ENCODE measurements around the gene CCNDBP1. TPM values are rescaled to one million over a fixed set of nuclear protein-coding genes. Genes with fewer than 3 reads are reported as not detected.
"Not testable (repeated sequence)": the region's sequence is repeated elsewhere in the genome, so short reads cannot be mapped to it uniquely, and the experiment has no call there.

Gene CCNDBP1
- total RNA-seq, 2 experiments from 2014 or later: 58.0 to 63.2 TPM

DNA sequence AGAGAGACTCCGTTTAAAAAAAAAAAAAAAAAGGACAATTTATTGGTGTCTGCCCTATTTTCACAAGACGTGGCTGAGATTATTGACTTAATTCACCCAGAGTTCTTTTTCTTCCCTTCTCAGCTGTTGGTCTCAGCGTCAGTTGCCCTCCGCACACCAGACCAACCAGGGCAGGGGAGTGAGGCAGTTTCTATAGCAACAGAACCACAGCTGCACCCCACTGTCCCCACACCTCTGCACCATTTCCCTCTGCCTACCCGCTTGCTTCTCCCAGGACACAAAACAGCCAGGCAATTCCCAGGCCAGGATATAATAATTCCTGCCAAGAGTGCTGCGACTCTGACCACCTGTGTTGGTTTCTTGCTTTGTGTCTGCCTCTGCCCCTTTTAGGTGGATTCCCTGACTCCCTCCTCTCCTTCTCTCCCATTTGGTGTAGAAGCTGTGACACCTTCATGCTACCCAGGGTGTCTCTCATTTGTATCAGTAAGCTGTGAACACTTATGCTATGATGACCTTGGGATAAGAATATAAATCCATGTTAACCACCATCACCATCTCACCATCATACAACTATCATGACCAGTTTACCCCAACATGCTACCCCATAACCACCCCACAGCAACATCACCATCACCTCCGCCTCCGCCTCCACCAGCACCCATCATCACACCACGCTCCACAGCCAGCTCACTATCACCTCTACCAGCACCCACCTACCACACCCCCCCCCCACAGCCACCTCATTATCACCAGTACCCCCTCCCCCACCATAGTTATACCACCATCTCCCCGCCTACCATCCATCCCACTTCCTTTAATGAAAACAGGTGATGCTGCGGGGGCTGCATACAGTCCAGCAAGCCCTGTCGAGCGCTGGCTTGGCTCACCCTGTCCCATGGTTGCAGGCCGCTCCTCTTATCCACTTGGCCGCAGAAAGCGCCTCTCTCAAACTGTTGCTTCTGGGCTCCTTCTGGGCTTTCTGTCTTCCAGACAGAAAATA, 35.0 kb downstream of the CCNDBP1 start:
- DNase-seq (no peak), ATAC-seq (no peak)
- Mint-ChIP-seq H3K27ac (no peak overlapping the region), H3K9me3 (ENCODE audit: insufficient read depth) (no peaks in the 10 kb centered on the region), H3K36me3 (ENCODE audit: low read depth) (no peaks in the 10 kb centered on the region), H3K4me3 (no peak overlapping the region), H3K4me1 (ENCODE audit: low read depth) (no peaks in the 10 kb centered on the region), H3K27me3 (ENCODE audit: low read depth) (peaks cover 20% of the 10 kb centered on the region)
- ChIA-PET CTCF (interaction anchor here (0.9 to 3.1 kb wide), 3 partner anchors 12 to 65 kb away, joined by 3 to 11 read pairs (median 3); no protein-coding TSS in a partner anchor), POLR2A (no interaction called here)

DNA sequence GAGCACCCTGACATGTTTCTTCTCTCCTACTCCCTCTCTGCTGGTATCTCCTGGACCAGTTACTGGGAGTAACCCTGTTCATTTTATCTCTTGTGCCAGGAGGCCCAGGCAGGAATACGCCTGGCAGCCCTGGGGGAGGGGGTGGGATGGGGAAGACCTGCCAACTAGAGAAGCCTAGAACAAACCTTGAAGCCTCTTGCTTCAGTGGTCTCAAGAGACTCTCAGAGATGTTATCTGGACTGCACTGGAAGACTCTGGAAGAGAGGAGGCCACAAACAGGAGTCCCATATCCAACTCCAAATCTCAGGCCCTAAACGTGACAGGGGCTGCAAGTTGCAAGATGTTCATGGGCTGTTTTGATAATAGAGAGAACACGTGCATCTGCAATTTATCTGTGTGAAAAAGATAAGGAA, 35.8 kb downstream of the CCNDBP1 start, which contains the start of gene EPB42:
TSS of gene EPB42 (minus strand) at position 28 of the 413 bp plus-strand sequence. CDS start 193 bp downstream, outside the sequence.
- H3K4me1 Mint-ChIP-seq (ENCODE audit: low read depth): peaks cover 5% of the 10 kb centered on the region
- ChIA-PET POLR2A (no interaction called here), CTCF (interaction anchor here (6.5 to 13.2 kb wide), 2 partner anchors 48 to 63 kb away, joined by 155 to 274 read pairs; partner anchors contain the start of gene TGM5)

DNA sequence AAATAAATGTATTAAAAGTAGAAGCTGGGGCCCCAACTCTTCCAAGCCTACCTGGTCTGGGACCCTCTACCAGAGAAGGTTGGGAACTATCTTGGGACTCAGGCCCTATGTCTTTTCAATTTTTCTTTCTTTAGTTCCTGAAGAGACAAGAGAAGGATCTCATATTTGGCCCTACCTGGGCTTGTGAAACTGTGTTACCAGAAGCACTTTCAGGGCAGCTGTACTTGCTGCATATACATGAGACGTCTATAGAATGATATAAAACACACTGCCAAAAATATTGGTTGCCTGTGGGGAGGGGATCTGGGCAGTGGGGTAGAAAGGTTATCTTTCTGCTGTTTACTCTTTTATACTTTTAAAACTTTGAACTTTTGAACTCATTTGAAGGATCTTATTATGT, 36.2 kb downstream of the CCNDBP1 start:
- peaks cover 20% of the 10 kb centered on the region for H3K27me3 Mint-ChIP-seq (ENCODE audit: low read depth)
- H3K9me3 Mint-ChIP-seq (ENCODE audit: insufficient read depth): no peaks in the 10 kb centered on the region
- H3K4me3 Mint-ChIP-seq: no peak overlapping the region
- ChIA-PET POLR2A (no interaction called here), CTCF (interaction anchor here (6.5 to 13.2 kb wide), 2 partner anchors 47 to 63 kb away, joined by 155 to 274 read pairs; partner anchors contain the start of gene TGM5)
- H3K36me3 Mint-ChIP-seq (ENCODE audit: low read depth): no peaks in the 10 kb centered on the region
- peaks cover 6% of the 10 kb centered on the region for H3K4me1 Mint-ChIP-seq (ENCODE audit: low read depth)
- DNase-seq (no peak), ATAC-seq (no peak)
- no peak overlapping the region for H3K27ac Mint-ChIP-seq

More for the DNA sequence above, 35.8 kb downstream of the CCNDBP1 start, which contains the start of gene EPB42:
- Mint-ChIP-seq H3K9me3 (ENCODE audit: insufficient read depth) (no peaks in the 10 kb centered on the region), H3K27ac (no peak within 1 kb of the TSS), H3K36me3 (ENCODE audit: low read depth) (no peaks in the 10 kb centered on the region), H3K27me3 (ENCODE audit: low read depth) (peaks cover 20% of the 10 kb centered on the region), H3K4me3 (no peak within 1 kb of the TSS)
- no peak for DNase-seq
- no peak for ATAC-seq

DNA sequence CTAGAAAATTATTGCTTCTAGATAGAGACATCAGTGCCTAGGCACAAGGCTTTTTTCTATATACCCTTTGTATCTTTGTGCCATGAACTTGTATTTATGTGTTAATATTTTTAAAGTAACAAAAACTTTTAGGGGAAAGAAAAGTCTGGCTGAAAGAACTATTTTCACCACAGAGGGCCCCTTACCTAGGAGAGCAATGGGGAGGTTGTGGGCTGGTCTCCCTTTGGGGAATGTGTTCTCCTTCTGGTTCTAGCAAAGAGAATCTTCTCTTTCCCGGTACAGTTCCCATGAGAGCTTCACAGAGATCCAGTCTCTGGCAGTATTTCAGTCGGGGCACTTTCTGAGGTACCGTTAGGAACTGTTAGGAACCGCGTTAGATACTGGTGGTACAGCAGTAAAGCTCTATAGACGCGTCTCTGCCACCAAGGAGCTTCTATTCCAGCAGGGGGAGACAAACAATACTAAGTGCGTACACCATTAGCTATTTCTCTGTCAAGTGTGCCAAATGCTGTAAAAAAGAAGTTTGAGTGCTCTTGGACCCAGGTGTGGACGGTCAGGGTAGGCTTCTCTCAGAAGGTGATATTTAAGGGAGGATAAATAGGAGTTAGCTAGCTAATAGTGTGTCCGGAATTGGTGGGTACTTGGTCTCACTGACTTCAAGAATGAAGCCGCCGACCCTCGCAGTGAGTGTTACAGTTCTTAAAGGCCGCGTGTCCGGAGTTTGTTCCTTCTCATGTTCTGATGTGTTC, 40.2 kb downstream of the CCNDBP1 start:
- ChIA-PET POLR2A (interaction anchor here (0.6 to 1.6 kb wide), 3 partner anchors 21 to 61 kb away, joined by 3 to 13 read pairs (median 3); no protein-coding TSS in a partner anchor), CTCF (interaction anchor here (0.6 to 13.2 kb wide), 45 partner anchors 11 to 579 kb away, joined by 3 to 274 read pairs (median 5); partner anchors contain the start of genes CCNDBP1, LCMT2, TGM5 and TUBGCP4)
- Mint-ChIP-seq H3K4me1 (ENCODE audit: low read depth) (peaks cover 6% of the 10 kb centered on the region), H3K4me3 (no peak overlapping the region), H3K27ac (no peak overlapping the region), H3K27me3 (ENCODE audit: low read depth) (peaks cover 20% of the 10 kb centered on the region), H3K36me3 (ENCODE audit: low read depth) (no peaks in the 10 kb centered on the region), H3K9me3 (ENCODE audit: insufficient read depth) (no peaks in the 10 kb centered on the region)
- ATAC-seq (peak; percentile 99), DNase-seq (peak; percentile 78)

DNA sequence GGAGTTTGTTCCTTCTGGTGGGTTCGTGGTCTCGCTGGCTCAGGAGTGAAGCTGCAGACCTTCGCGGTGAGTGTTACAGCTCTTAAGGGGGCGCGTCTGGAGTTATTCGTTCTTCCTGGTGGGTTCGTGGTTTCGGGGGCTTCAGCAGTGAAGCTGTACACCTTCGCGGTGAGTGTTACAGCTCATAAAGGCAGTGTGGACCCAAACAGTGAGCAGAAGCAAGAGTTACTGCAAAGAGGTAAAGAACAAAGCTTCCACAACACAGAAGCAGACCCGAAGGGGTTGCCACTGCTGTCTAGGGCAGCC, 40.7 kb downstream of the CCNDBP1 start:
- ATAC-seq; H3K9me3 Mint-ChIP-seq (ENCODE audit: insufficient read depth); H3K4me1 Mint-ChIP-seq (ENCODE audit: low read depth); H3K36me3 Mint-ChIP-seq (ENCODE audit: low read depth); H3K4me3 Mint-ChIP-seq; DNase-seq; H3K27ac Mint-ChIP-seq: not testable (repeated sequence)
- peaks cover 19% of the 10 kb centered on the region for H3K27me3 Mint-ChIP-seq (ENCODE audit: low read depth)
- ChIA-PET POLR2A (interaction anchor here (0.6 to 1.6 kb wide), 3 partner anchors 22 to 60 kb away, joined by 3 to 13 read pairs (median 3); no protein-coding TSS in a partner anchor), CTCF (interaction anchor here (0.6 to 13.2 kb wide), 39 partner anchors 10 to 433 kb away, joined by 3 to 274 read pairs (median 6); partner anchors contain the start of genes CCNDBP1, LCMT2, TGM5 and TUBGCP4)

DNA sequence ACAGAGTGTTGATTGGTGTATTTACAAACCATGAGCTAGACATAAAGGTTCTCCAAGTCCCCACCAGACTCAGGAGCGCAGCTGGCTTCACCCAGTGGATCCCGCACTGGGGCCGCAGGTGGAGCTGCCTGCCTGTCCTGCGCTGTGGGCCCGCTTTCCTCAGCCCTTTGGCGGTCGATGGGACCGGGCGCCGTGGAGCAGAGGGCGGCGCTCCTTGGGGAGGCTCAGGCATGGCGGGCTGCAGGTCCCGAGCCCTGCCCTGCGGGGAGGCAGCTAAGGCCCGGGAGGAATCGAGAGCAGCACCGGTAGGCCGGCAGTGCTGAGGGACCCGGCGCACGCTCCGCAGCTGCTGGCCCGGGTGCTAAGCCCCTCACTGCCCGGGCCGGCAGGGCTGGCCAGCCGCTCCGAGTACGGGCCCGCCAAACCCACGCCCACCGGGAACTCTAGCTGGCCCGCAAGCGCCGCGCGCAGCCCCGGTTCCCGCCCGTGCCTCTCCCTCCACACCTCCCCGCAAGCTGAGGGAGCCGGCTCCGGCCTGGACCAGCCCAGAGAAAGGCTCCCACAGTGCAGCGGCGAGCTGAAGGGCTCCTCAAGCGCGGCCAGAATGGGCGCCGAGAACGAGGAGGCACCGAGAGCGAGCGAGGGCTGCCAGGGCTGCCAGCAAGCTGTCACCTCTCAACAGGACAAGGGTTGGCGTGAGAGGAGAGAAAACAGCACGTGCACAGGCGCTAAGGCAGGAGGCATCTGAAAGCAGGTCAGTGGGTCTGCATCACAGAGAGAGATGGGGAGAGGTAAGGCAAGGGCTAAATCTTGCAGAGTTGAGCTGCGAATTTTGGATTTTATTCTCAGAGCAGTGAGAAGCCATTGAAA, 41.5 kb downstream of the CCNDBP1 start:
- H3K27ac Mint-ChIP-seq: no peak overlapping the region
- H3K4me3 Mint-ChIP-seq: no peak overlapping the region
- H3K9me3 Mint-ChIP-seq (ENCODE audit: insufficient read depth): no peaks in the 10 kb centered on the region
- peaks cover 6% of the 10 kb centered on the region for H3K4me1 Mint-ChIP-seq (ENCODE audit: low read depth)
- no peaks in the 10 kb centered on the region for H3K36me3 Mint-ChIP-seq (ENCODE audit: low read depth)
- DNase-seq (no peak), ATAC-seq (no peak)
- ChIA-PET CTCF (interaction anchor here (0.9 to 13.2 kb wide), 24 partner anchors 10 to 336 kb away, joined by 3 to 274 read pairs (median 12); partner anchors contain the start of genes TGM5, TUBGCP4 and ZSCAN29), POLR2A (interaction anchor here (1.0 to 1.6 kb wide), 2 partner anchors 43 to 59 kb away, joined by 3 to 13 read pairs; no protein-coding TSS in a partner anchor)
- peaks cover 15% of the 10 kb centered on the region for H3K27me3 Mint-ChIP-seq (ENCODE audit: low read depth)

DNA sequence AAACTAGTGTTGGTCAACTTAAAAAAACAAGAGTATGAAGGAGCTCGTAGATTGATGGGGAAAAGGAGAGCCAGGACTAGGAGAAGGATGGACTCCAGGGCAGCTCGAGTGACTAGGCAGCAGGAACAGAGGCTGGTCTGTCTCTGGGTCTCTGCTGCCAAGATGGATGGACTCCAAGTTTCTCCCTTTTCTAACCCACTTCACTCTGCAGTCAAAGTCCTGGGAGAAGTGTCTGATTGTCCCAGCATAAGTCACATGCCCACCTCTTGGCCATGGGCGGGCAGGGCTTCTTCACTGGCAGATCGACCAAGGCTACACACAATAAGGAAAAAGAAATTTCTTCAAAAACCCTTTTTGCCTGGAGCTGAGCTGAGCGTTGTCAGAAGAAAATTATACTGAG, 44.8 kb downstream of the CCNDBP1 start:
- no peaks in the 10 kb centered on the region for H3K9me3 Mint-ChIP-seq (ENCODE audit: insufficient read depth)
- DNase-seq (no peak), ATAC-seq (no peak)
- ChIA-PET CTCF (interaction anchor here (0.9 to 13.2 kb wide), 6 partner anchors 9 to 54 kb away, joined by 3 to 274 read pairs (median 6); partner anchors contain the start of gene TGM5), POLR2A (interaction anchor here (0.6 kb wide), 1 partner anchor 36 kb away, joined by 3 read pairs; no protein-coding TSS in a partner anchor)
- H3K4me3 Mint-ChIP-seq: no peak overlapping the region
- no peak overlapping the region for H3K27ac Mint-ChIP-seq
- H3K36me3 Mint-ChIP-seq (ENCODE audit: low read depth): no peaks in the 10 kb centered on the region
- peaks cover 7% of the 10 kb centered on the region for H3K27me3 Mint-ChIP-seq (ENCODE audit: low read depth)
- H3K4me1 Mint-ChIP-seq (ENCODE audit: low read depth): peaks cover 19% of the 10 kb centered on the region

DNA sequence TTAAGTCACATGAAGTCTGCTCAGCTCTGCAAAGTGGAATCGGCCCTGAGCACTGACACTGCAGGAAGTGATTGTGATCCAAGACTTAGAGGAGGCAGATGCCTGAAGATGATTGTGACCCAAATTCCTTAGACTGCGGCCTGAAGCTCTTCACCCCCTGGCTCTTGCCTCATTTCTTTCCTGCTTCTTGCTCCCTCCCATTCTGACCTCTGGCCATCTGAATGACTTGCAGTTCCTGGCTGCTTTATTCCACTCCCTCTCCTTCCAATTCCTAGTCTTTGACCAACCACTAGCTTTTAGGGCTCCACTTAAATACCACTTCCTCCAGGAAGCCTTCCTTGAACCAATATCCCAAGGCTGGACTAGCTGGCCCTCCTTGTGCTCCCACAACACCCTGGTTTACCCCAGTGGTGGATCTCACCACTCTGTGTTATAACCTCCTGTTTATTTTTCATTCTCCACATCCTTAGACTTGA, 45.5 kb downstream of the CCNDBP1 start:
- H3K4me3 Mint-ChIP-seq: no peak overlapping the region
- peaks cover 7% of the 10 kb centered on the region for H3K27me3 Mint-ChIP-seq (ENCODE audit: low read depth)
- peaks cover 17% of the 10 kb centered on the region for H3K4me1 Mint-ChIP-seq (ENCODE audit: low read depth)
- no peak for ATAC-seq
- CTCF ChIA-PET: interaction anchor here (0.9 to 13.2 kb wide), 3 partner anchors 18 to 54 kb away, joined by 3 to 274 read pairs (median 25); partner anchors contain the start of gene TGM5
- no peak for DNase-seq
- POLR2A ChIA-PET: interaction anchor here (0.6 kb wide), 1 partner anchor 35 kb away, joined by 3 read pairs; no protein-coding TSS in a partner anchor
- H3K27ac Mint-ChIP-seq: no peak overlapping the region
- no peaks in the 10 kb centered on the region for H3K36me3 Mint-ChIP-seq (ENCODE audit: low read depth)
- no peaks in the 10 kb centered on the region for H3K9me3 Mint-ChIP-seq (ENCODE audit: insufficient read depth)

DNA sequence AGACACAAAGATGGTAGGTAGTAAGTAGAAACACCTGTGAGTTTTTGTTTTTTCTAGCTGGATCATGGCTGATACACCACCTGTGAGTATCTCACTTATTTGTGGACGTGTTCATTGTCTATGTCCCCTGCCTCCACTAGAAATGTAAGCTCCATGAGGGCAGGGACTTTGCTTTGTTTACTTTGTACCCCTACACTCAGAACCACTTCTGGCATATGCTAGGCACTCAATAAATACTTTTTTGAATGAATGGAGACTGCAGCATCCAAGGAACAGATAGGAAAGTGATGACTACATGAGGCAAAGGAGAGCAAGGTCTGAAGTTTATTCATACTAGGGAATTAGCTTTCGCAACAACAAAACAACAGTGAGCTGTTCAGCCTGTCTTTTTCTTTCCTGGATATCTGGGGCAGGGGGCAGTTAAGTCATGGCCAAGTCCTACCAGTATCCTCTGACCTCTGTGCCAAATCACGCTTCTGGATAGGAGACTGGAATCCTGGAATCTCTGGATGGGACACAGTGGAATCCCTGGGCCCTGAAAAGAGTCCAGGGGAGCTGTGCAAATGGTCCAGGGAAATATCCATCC, 47.2 kb downstream of the CCNDBP1 start:
- ATAC-seq (no peak), DNase-seq (no peak)
- CTCF ChIA-PET: interaction anchor here (0.8 to 13.2 kb wide), 7 partner anchors 13 to 52 kb away, joined by 3 to 274 read pairs (median 3); partner anchors contain the start of gene TGM5
- Mint-ChIP-seq H3K36me3 (ENCODE audit: low read depth) (no peaks in the 10 kb centered on the region), H3K9me3 (ENCODE audit: insufficient read depth) (no peaks in the 10 kb centered on the region), H3K27ac (no peak overlapping the region), H3K27me3 (ENCODE audit: low read depth) (peaks cover 7% of the 10 kb centered on the region), H3K4me1 (ENCODE audit: low read depth) (peaks cover 26% of the 10 kb centered on the region), H3K4me3 (no peak overlapping the region)
- POLR2A ChIA-PET: interaction anchor here (0.5 kb wide), 1 partner anchor 15 kb away, joined by 3 read pairs; no protein-coding TSS in a partner anchor

DNA sequence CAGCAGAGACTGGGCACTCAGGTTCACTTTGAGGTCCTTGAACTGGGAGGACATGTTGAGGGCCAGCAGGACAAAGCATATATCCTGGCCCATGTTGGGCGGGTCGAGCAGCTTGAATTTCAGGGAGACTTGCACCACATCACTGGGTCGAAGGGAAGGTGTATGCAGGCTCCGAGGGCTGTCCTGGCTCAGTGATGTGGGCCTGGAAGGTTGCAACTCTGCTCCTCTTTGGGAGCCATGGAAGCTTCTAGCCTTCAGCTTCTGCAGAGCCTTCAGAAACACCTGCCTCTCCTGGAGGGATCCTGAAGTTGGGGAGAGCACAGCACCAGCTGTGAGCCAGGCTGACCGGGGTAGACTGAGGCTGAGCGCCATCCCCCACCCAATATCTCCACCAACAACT, 50.3 kb downstream of the CCNDBP1 start:
- H3K36me3 Mint-ChIP-seq (ENCODE audit: low read depth): no peaks in the 10 kb centered on the region
- POLR2A ChIA-PET: no interaction called here
- no peaks in the 10 kb centered on the region for H3K27me3 Mint-ChIP-seq (ENCODE audit: low read depth)
- CTCF ChIA-PET: interaction anchor here (3.3 to 3.5 kb wide), 2 partner anchors 10 to 50 kb away, joined by 13 to 17 read pairs; no protein-coding TSS in a partner anchor
- H3K27ac Mint-ChIP-seq: no peak overlapping the region
- DNase-seq (no peak), ATAC-seq (no peak)
- H3K4me1 Mint-ChIP-seq (ENCODE audit: low read depth): peaks cover 55% of the 10 kb centered on the region
- no peaks in the 10 kb centered on the region for H3K9me3 Mint-ChIP-seq (ENCODE audit: insufficient read depth)
- no peak overlapping the region for H3K4me3 Mint-ChIP-seq

All from activated CD8-positive, alpha-beta T cell treated with anti-CD3 and anti-CD28 coated beads, Interleukin-2, amount 10 ng/mL, durations not matched to agents 7 days and 5 days (primary cell).